Measurements from ENCODE around the gene FCN3.

The FCN3 gene

GRCh38 chr1:27377760-27378495 lies 3.3 kb upstream of the FCN3 start:
- DNase-seq, result no peak

- DNase-seq, result no peak
Measured at GRCh38 chr1:27372808-27373690, 1.6 kb downstream of the FCN3 start.

DNA sequence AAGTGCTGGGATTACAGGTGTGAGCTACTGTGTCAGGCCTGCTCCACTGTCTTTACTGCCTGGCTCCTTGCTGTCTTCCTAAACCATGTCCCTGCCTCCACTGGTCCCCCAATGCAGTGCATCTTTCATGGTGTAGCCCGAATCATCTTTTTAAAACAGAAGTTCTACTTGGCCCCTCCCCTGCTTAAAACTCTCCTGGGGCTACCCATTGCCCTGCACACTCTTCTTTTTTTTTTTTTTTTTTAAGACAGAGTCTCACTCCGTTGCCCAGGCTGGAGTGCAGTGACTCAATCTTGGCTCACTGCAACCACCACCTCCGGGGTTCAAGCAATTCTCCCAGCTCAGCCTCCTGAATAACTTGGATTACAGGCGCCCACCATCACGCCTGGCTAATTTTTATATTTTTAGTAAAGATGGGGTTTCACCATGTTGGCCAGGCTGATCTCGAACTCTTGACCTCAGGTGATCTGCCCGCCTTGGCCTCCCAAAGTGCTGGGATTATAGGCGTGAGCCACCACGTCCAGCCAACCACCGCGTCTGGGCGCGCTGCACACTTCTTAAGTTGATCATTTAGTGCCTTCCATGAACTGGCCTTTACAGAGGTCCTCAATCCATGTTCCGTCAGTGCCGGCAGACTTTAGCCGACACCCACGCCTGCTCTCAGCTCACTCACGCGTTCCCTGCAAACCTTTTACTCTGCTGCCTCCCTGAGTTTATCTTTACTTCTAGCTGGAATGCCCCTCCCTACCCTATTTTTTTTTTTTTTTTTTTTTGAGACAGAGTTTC lies 2.4 kb downstream of the FCN3 start:
- no peak for DNase-seq

DNA sequence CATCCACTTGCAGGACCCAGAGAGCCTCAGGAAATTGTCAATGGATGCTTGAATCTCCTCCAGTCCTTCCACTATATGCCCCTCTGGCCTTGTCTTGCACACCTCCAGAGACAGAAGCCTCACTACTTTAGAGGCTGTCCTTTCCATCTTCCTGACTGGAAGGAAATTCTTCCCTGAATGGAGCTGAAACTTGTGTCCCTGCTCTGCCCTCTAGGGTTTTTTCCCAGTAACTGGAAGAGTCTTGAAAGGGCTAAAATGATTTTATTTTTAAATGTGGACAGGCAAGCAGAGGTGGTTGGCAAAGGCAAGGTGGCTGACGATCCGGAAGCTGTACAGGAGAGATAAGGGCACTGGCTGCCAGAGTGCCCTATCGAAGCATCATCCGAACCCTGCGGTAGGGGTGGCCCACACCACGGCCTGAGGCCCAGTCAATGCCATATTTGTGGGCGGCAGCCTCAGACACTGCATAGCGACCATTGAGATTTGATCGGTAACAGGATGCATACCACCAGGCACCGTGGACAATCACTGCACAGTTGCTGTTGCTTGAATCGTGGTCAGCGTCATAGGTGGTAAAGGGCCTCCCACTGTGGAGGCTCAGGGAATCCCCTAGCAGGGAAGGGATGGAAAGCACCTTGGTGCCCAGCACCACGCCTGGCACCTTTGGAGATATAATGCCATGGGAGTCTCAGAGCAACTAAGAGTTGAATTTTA lies 5.6 kb downstream of the FCN3 start:
- no peak for DNase-seq

- DNase-seq, result no peak
Measured at GRCh38 chr1:27367160-27367650, 7.4 kb downstream of the FCN3 start.

GRCh38 chr1:27366411-27367159 lies 8.0 kb downstream of the FCN3 start, which contains the start of gene MAP3K6:
TSS of gene MAP3K6 (minus strand) at chr1:27366961. CDS start at chr1:27366597, 364 bp downstream.
- DNase-seq, result peak; percentile 39

DNA sequence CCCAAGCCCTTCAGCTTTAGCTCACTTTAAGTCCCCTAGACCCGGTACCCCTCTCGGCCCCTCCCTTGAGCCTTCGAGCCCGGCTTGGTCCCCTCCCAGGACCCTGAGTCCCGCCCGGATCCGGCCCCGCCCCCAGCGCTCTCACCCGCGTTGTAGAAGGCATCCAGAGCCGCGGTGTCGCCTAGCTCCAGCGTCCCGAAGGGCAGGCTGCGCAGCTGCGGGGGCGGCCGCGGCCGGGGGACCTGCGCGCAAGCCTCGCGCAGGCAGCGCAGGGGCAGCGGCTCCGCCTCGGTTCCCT lies 8.6 kb downstream of the FCN3 start:
- DNase-seq, result peak; percentile 46

DNA sequence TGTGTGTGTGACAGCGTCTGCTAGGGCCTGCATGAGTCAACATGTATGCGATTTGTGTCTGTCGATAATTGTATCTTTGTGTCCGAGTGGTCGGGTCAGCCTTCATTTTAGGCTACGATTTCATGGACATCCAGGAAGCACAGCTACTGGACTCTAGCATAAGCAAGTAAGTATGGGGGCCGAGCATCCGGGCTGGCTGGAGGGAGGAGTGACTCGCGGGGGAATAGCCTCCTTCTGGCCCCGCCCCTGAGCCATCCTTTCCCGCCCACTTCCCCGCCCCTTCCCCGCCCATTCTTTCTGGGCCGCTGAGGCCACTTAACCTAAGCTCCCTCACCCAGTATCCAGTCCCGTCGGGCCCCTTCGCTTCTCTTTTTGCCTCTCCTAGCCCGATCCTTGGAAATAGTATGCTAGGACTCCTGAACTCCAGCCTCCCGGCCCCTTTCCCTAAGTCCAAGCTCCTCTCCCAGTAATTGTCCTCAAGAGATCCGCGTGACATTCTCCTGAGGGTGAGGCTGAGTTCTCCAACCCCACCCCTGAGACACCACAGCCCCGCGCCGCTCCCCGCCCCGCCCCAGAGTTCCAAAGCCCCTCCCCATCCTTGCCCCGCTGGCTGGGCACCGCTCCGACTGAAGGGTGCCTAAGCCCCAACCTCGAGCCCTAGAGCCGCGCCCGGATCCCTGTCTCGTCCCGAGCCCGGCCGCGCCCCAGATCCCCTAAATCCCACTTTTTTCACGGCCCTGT lies 9.1 kb downstream of the FCN3 start:
- peak; percentile 75 for DNase-seq

DNA sequence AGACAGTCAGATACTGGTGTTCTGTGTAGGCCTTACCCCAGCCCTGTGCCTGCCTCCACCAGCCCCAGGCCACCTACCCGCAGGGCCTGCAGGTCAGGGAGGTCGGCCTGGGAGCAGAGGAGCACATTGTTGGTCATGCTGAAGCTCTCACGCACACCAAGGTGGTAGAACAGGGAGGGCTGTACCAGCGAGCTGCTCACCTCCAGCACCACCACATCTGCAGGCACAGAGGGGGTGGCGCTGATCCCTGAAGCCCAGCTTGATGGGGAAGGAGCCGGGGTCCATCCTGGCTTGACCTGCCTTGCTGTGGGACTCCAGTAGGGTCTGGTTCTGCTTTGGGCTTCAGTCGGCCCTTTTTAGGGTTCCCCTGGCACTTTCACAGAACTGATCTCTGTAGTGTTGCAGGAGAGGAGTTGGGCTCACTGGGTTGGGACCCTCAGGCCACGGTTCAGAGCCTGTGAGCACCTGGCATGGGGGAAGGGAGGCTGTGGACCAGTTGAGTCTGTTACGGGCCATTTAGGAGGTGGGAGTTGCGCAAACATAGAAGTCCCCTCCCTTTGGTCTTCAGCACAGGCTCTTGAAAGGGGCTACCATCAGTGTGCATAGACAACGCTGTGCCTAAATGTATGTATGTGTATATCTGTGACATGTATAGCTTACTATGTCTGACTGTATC lies 9.8 kb downstream of the FCN3 start:
- no peak for DNase-seq

DNA sequence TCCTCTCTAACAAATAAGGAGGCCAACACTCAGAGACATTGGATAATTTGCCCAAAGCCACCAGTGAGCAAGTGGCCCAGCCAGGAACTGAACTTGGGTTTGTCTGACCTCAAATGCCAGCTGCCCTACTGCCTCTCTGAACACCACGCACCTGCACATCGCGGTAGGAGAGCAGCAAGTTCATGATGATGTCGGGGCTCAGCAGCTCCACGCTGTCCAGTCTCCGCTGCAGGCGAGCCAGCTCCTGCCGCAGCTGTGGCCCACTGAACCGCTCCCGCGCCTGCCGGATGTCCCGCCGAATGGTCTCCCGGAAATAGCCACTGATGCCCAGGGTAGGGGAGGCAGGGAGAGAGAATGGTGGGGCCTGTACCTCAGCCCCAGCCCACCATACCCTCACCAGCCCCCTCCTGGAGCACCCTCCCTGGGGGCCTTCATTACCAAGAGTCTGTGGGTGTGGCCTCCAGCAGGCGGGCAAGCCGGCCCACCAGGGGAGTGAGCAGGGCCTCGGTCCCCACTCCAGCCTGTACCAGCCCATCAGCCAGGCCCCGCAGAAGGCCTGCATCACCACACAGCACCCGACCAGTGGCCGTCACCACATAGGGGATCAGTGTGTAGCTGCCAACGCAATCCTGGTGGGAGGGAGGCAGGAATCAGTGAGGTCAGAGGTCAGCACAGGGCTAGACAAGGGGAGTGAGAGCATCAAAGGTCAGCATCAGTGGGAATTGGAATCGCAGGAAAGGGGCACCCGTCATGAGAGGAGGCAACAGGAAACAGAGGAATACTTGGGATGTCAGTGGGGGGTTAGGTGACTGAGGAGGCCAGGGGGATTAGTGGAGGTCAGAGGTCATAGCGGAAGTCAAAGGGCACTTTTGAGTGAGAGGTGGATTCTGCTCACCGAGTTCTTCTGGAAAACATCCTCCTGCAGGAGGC lies 10.6 kb downstream of the FCN3 start:
- no peak for DNase-seq

- no peak for DNase-seq
Measured at GRCh38 chr1:27361553-27361952, 13.1 kb downstream of the FCN3 start.

- DNase-seq, result no peak
Measured at GRCh38 chr1:27361044-27361402, 13.6 kb downstream of the FCN3 start.

DNA sequence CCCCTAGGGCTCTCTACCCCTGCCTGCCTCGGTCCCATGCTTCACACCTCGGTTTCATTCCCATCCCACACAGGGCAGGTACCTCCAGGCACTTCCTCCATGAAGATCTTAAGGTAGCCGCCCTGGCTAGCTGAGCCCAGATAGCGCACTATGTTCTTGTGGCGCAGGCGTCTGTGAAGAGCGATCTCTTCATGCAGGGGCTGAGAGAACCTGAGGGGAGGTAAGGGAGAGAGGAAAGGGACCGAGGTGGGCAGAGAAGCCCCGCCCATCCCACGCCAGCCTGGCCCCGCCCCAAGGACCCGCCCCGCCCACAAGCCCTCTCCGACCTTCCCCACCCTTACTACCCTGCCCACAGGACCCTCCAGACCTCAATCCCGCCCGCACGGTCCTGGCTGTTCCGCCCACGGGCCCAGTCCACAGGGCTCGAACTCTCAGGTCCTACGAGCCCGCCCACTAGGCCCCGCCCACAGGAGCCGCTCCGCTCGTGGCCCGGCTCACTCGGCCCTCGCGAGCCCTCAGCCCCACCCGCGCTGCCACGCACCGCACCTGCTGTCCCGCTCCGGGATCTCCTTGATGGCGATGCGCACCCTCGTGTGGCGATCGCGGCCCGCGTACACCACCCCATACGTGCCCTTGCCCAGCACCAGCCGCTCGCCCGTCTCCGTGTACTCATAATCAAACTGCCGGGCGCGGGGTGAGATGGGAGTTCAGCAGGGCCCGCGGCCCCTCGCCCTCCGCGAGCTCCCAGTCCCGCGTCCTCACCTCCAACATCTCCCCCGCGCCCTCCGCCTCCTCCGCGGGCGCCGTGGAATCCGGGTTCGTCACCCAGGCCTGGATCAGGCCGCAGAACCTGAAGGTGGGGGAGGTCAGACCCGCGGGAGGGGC lies 14.2 kb downstream of the FCN3 start:
- DNase-seq, result no peak

- DNase-seq, result no peak
Measured at GRCh38 chr1:27359822-27360158, 14.8 kb downstream of the FCN3 start.

- DNase-seq, result no peak
Measured at GRCh38 chr1:27358928-27359313, 15.7 kb downstream of the FCN3 start.

DNA sequence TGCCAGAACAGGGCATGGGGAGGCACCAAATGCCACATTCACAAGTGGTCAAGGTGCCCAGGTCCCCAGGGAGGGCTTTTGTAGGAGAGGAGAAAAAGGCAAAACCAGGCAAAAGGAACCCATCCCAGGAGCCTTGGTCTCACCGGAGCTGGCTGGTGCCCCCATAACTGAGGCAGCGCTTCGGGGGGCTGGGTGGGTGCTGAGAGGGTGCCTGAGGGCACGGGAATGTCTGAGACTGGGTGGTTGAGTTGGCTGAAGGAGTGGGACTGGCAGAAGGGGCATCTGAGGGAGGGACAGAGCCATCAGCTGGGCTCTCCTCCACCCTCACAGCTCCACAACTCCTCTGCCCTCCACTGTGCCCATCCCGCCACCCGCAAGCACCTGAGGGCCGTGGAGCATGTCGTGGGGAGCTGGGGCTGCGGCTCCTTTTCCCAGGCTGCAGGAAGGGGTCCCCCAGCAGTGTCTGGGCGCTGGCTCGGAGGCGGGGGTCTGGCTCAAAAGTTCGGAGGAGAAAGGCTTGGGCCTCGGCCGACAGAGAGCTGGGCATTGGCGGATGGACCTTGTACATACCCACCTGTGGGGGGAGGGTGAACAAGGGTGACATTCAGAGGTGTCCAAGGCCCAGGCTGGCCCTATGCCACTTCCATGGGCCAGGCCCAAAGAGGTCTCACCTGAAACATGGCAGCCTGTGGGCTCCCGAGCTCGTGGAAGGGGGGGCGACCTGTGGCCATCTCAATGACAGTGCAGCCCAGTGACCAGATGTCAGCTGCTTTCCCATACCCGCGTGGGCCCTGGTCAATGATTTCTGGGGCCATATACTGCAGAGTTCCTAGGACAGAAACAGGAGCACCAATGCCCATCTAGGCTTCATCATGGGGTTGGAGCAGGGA lies 16.3 kb downstream of the FCN3 start:
- DNase-seq, result no peak

DNA sequence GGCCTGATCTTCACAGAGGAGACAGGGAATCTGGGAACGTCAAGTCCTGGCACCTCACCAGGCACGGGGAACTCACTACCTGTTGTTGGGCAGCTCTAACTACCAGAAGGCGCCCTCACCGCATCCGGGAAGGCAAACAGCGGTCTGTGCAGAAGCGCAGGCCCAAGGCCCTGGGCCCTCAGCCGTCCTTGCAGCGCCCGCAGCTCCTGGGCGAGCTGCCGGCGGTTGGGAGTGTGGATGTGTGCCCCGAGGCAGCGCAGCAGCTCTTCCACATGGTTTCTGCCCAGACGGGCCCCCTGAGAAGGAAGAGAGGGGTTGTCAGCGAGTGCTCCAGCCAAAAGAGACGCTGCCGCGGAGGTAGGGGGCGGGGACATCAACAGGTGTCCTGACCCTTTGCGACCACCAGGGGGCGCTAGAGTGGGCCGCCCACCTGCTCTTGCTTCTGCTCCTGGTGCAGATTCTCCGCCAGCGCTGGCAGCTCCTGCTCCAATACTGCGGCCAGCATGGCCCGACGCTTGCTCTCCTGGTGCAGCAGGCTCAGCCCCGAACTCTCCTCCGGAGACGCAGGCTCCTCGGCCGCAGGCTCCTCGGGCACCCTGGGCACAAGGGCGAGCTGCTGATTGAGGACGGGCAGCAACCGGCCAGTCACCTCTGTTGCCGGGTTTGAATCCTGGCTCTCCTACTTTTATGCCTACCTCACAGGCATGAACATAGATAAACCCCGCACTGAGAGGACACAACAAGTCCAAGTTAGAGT lies 17.2 kb downstream of the FCN3 start:
- peak; percentile 14 for DNase-seq
